ENCODE data around the gene CD40.

DNA sequence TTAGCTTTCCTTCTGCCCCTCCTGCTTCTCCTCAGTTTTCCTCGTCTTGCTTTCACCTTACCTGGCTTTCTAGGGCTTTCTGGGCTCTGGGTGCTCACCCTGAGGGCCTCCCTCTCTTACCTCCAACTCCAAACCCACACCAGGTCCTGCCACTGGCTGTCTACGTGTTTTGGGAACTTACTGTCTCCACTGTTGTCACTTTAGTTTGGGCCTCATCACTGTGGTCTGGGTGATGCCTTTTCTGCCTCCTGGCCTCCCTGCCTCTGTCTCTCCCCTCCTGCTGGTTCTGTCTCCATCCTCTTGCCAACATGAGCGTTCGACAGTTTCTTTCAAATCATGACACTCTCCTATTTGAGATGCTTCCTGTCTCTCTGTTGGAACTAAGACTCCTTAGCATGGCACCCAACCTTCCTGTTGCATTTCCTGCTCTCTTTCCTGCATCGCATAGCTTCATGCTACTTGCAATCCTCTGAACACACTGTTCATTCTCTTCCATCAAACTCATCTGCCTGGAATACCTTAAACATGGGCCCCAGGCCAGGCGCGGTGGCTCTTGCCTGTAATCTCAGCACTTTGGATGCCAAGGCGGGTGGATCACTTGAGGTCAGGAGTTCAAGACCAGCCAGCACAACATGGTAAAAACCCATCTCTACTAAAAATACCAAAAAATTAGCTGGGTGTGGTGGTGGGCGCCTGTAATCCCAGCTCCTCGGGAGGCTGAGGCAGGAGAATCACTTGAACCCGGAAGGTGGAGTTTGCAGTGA is 5.5 kb downstream of the CD40 start:
- TF ChIP-seq, protein P1, sequence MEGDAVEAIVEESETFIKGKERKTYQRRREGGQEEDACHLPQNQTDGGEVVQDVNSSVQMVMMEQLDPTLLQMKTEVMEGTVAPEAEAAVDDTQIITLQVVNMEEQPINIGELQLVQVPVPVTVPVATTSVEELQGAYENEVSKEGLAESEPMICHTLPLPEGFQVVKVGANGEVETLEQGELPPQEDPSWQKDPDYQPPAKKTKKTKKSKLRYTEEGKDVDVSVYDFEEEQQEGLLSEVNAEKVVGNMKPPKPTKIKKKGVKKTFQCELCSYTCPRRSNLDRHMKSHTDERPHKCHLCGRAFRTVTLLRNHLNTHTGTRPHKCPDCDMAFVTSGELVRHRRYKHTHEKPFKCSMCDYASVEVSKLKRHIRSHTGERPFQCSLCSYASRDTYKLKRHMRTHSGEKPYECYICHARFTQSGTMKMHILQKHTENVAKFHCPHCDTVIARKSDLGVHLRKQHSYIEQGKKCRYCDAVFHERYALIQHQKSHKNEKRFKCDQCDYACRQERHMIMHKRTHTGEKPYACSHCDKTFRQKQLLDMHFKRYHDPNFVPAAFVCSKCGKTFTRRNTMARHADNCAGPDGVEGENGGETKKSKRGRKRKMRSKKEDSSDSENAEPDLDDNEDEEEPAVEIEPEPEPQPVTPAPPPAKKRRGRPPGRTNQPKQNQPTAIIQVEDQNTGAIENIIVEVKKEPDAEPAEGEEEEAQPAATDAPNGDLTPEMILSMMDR (conservative IDR thresholded peaks at IDR 0.05): no peak
- TF ChIP-seq EZH2 (IDR thresholded peaks at IDR 0.05; ENCODE audit: low read depth): no peak

Data from PC-9 (cell line).